Vagina (tissue), 2 donors: ENCODE results near the gene FAIM2. TPM values are rescaled to one million over a fixed set of nuclear protein-coding genes. Genes with fewer than 3 reads are reported as not detected.
"Not testable (repeated sequence)": the region's sequence is repeated elsewhere in the genome, so short reads cannot be mapped to it uniquely, and the experiment has no call there.

ENCODE experiments used
- DNase-seq, 2 donors: peaks; one replicate each; pipeline ENCODE4 v3.0.0-alpha.2; 2017; ENCODE audit errors: extremely low spot score in 2 of 2
- H3K27ac ChIP-seq: fragments of 200-600 bp; sonication (generic); one replicate; pipeline ENCODE4 v1.5.1; 2019
- H3K27me3 ChIP-seq: fragments of 200-600 bp; sonication (generic); one replicate; pipeline ENCODE4 v1.5.1; 2019
- H3K36me3 ChIP-seq, 2 donors: fragments of 200-600 bp; sonication (generic); one replicate each; pipeline ENCODE4 v1.5.1; 2017 to 2019
- H3K4me1 ChIP-seq: fragments of 200-600 bp; sonication (generic); one replicate; pipeline ENCODE4 v1.5.1; 2019
- H3K4me3 ChIP-seq, 2 donors: fragments of 200-600 bp; sonication (generic); 1 replicate in 1 of 2; 2 replicates in 1 of 2; pipeline ENCODE4 v1.5.1; 2016 to 2019
- H3K9me3 ChIP-seq: fragments of 200-600 bp; sonication (generic); one replicate; pipeline ENCODE4 v1.5.1; 2019
- CTCF ChIP-seq, 3 experiments: fragments of 450-650 bp in 2 of 3; fragments of 200-600 bp in 1 of 3; sonication (generic) in 1 of 3; IDR thresholded peaks; one replicate each; pipeline ENCODE4 v1.5.1; 2017 to 2019; ENCODE audit warnings: antibody characterized with exemption in 3 of 3, mild to moderate bottlenecking in 2 of 3, moderate library complexity in 2 of 3
- POLR2A ChIP-seq, 2 donors: fragments of 450-650 bp; IDR thresholded peaks; one replicate each; pipeline ENCODE4 v1.6.1; 2017; ENCODE audit warnings: antibody characterized with exemption in 2 of 2, mild to moderate bottlenecking in 2 of 2, moderate library complexity in 2 of 2
- POLR2AphosphoS5 ChIP-seq, 2 donors: sonication (generic); formaldehyde crosslinking; IDR thresholded peaks; one replicate each; pipeline ENCODE4 v1.9.0; 2017; ENCODE audit warnings: antibody characterized with exemption in 2 of 2, mild to moderate bottlenecking in 2 of 2, low read depth in 1 of 2; ENCODE audit not compliant: insufficient read depth in 1 of 2
- intact Hi-C: fragments of 100-400 bp; cut with DNase I; formaldehyde crosslinking; loops from one replicate; pipeline ENCODE4 v1.15.1; 2023
- total RNA-seq: library from RNA; depleted of rRNA; stranded (reverse); fragments of >200 nt; gene quantifications from one replicate; pipeline ENCODE4 v1.2.3, GENCODE V29; 2016

FAIM2 gene
- total RNA-seq, 1 donor from 2014 or later = 19.4 TPM

GRCh38 chr12:49882851-49883464 lies 20.7 kb downstream of the FAIM2 start:
- DNase-seq = no peak
- TF ChIP-seq CTCF (IDR thresholded peaks at IDR 0.05) = no peak
- no peak for TF ChIP-seq POLR2A (IDR thresholded peaks at IDR 0.05)
- TF ChIP-seq POLR2AphosphoS5 (IDR thresholded peaks at IDR 0.05; ENCODE audit: insufficient read depth in 1 of 2, low read depth in 1 of 2) = no peak
- Histone ChIP-seq H3K27me3 (no peaks in the 10 kb centered on the region), H3K36me3 (no peaks in the 10 kb centered on the region), H3K4me3 (no peak overlapping the region), H3K27ac (no peak overlapping the region), H3K9me3 (no peaks in the 10 kb centered on the region), H3K4me1 (no peaks in the 10 kb centered on the region)
- intact Hi-C loops = no loop called here

- intact Hi-C loops = no loop called here
- DNase-seq = no peak
Measured at GRCh38 chr12:49882248-49882850, 21.4 kb downstream of the FAIM2 start.

GRCh38 chr12:49881415-49882247 lies 22.1 kb downstream of the FAIM2 start:
- no peaks in the 10 kb centered on the region for H3K9me3 ChIP-seq
- H3K4me1 ChIP-seq = no peaks in the 10 kb centered on the region
- H3K27ac ChIP-seq = no peak overlapping the region
- intact Hi-C loops = no loop called here
- no peak for DNase-seq
- H3K4me3 ChIP-seq = no peak overlapping the region
- H3K27me3 ChIP-seq = no peaks in the 10 kb centered on the region
- no peaks in the 10 kb centered on the region for H3K36me3 ChIP-seq
- TF ChIP-seq POLR2AphosphoS5 (IDR thresholded peaks at IDR 0.05; ENCODE audit: insufficient read depth in 1 of 2, low read depth in 1 of 2) = no peak
- TF ChIP-seq POLR2A (IDR thresholded peaks at IDR 0.05) = no peak

More at GRCh38 chr12:49882248-49882850, 21.4 kb downstream of the FAIM2 start:
- H3K4me3 ChIP-seq = no peak overlapping the region
- H3K27ac ChIP-seq = no peak overlapping the region
- H3K4me1 ChIP-seq = no peaks in the 10 kb centered on the region
- no peak for TF ChIP-seq POLR2A (IDR thresholded peaks at IDR 0.05)
- TF ChIP-seq CTCF (IDR thresholded peaks at IDR 0.05) = no peak
- TF ChIP-seq POLR2AphosphoS5 (IDR thresholded peaks at IDR 0.05; ENCODE audit: insufficient read depth in 1 of 2, low read depth in 1 of 2) = no peak
- H3K36me3 ChIP-seq = no peaks in the 10 kb centered on the region
- H3K27me3 ChIP-seq = no peaks in the 10 kb centered on the region
- H3K9me3 ChIP-seq = no peaks in the 10 kb centered on the region

- no peaks in the 10 kb centered on the region for H3K4me1 ChIP-seq
- H3K36me3 ChIP-seq = no peaks in the 10 kb centered on the region
- no peak overlapping the region for H3K27ac ChIP-seq
- TF ChIP-seq CTCF (IDR thresholded peaks at IDR 0.05) (no peak), POLR2A (IDR thresholded peaks at IDR 0.05) (no peak), POLR2AphosphoS5 (IDR thresholded peaks at IDR 0.05; ENCODE audit: insufficient read depth in 1 of 2, low read depth in 1 of 2) (no peak)
- intact Hi-C loops = no loop called here
- DNase-seq = no peak
- H3K27me3 ChIP-seq = no peaks in the 10 kb centered on the region
- H3K4me3 ChIP-seq = no peak overlapping the region
- no peaks in the 10 kb centered on the region for H3K9me3 ChIP-seq
Measured at GRCh38 chr12:49880756-49881414, 22.8 kb downstream of the FAIM2 start.

GRCh38 chr12:49879065-49879464 lies 24.6 kb downstream of the FAIM2 start:
- H3K36me3 ChIP-seq, DNase-seq, H3K27me3 ChIP-seq, H3K9me3 ChIP-seq, H3K4me1 ChIP-seq, intact Hi-C loops, H3K4me3 ChIP-seq, H3K27ac ChIP-seq: not testable (repeated sequence)
